Fibroblast of villous mesenchyme (primary cell): ENCODE measurements around the gene EFTUD2. TPM values are rescaled to one million over a fixed set of nuclear protein-coding genes. Genes with fewer than 3 reads are reported as not detected.

ENCODE experiments used
- DNase-seq: peaks from one replicate; pipeline ENCODE4 v3.0.0-alpha.2; 2010; ENCODE audit warnings: low read depth
- H3K4me3 ChIP-seq: 2 replicates; pipeline ENCODE4 v1.5.1; 2011; ENCODE audit warnings: low read depth, mild to moderate bottlenecking, low read length
- CTCF ChIP-seq: IDR thresholded peaks from 2 replicates; pipeline ENCODE4 v1.5.1; 2012; ENCODE audit warnings: low read depth, mild to moderate bottlenecking, low read length; ENCODE audit not compliant: insufficient read depth
- total RNA-seq: library from RNA; depleted of rRNA; stranded (reverse); fragments of >200 nt; gene quantifications from 2 replicates; pipeline ENCODE4 v1.2.3, GENCODE V29; 2012

Gene EFTUD2
- total RNA-seq, 1 donor = 75.6 TPM

GRCh38 chr17:44906010-44906646, 6.9 kb upstream of the EFTUD2 start:
- peak; percentile 93 for DNase-seq
- no peak overlapping the region for H3K4me3 ChIP-seq
- no peak for TF ChIP-seq CTCF

- H3K4me3 ChIP-seq = no peak overlapping the region
- no peak for DNase-seq
- no peak for TF ChIP-seq CTCF
Measured at GRCh38 chr17:44905006-44906000, 6.1 kb upstream of the EFTUD2 start.

GRCh38 chr17:44904001-44904984, 5.0 kb upstream of the EFTUD2 start:
- H3K4me3 ChIP-seq = no peak overlapping the region
- no peak for TF ChIP-seq CTCF
- no peak for DNase-seq

GRCh38 chr17:44903012-44903685, 3.9 kb upstream of the EFTUD2 start:
- no peak for DNase-seq
- H3K4me3 ChIP-seq = no peak overlapping the region
- TF ChIP-seq CTCF = no peak

GRCh38 chr17:44902135-44902760, 3.0 kb upstream of the EFTUD2 start:
- no peak overlapping the region for H3K4me3 ChIP-seq
- TF ChIP-seq CTCF = no peak
- no peak for DNase-seq
